VCaP (cell line): ENCODE data around the gene USP20.

Source experiments
- H3K27ac ChIP-seq: fragments of 450-650 bp; 2 replicates; pipeline ENCODE4 v1.5.1; 2017
- TF ChIP-seq, protein P1 (sequence below): fragments of 450-650 bp; conservative IDR thresholded peaks from 2 replicates; pipeline ENCODE4 v1.5.1; 2017; ENCODE audit warnings: mild to moderate bottlenecking, moderate library complexity

Gene USP20

GRCh38 chr9:129858167-129858962 is 23.1 kb downstream of the USP20 start:
- H3K27ac ChIP-seq, result no peak overlapping the region
- TF ChIP-seq, protein P1, sequence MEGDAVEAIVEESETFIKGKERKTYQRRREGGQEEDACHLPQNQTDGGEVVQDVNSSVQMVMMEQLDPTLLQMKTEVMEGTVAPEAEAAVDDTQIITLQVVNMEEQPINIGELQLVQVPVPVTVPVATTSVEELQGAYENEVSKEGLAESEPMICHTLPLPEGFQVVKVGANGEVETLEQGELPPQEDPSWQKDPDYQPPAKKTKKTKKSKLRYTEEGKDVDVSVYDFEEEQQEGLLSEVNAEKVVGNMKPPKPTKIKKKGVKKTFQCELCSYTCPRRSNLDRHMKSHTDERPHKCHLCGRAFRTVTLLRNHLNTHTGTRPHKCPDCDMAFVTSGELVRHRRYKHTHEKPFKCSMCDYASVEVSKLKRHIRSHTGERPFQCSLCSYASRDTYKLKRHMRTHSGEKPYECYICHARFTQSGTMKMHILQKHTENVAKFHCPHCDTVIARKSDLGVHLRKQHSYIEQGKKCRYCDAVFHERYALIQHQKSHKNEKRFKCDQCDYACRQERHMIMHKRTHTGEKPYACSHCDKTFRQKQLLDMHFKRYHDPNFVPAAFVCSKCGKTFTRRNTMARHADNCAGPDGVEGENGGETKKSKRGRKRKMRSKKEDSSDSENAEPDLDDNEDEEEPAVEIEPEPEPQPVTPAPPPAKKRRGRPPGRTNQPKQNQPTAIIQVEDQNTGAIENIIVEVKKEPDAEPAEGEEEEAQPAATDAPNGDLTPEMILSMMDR, result no peak

DNA sequence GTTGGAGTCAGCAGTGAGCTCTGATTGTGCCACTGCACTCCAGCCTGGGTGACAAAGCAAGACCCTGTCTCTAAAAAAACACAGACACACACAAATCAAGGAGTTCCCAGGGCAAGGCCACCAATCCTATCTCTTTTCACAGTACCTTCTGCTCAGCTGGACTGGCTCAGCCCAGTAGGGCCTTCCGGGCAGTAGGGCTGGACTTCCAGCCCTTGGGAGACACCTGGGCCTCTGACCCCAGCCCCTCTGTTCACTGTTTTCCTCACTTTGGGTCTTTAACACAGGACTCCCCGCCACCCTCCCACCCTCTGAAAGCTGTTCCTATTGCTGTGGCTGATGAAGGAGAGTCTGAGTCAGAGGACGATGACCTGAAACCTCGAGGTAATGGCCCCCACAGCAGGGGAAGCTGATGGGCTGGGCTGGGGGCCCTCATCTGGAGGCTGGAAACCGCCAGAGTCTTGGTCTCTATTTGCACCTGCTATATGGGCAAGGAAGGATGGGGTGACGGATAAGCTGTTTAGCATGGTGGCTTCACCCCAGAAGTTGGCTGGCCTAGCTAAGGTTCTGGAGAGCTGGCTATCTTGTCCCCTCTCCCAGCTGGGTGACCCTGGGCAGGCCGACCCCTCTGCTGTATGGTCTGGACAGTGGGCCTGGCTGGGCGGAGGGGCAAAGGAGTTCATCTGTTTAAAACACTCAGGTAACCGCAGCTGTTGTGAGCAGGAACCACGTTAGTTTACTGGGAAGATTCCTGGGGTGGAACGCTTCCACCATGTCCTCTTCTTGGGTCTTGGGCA is 25.6 kb downstream of the USP20 start:
- TF ChIP-seq, protein P1, result no peak
- H3K27ac ChIP-seq, result no peak overlapping the region

- TF ChIP-seq, protein P1, result no peak
- H3K27ac ChIP-seq, result no peak overlapping the region
Observed at GRCh38 chr9:129861447-129861827, 26.2 kb downstream of the USP20 start.

DNA sequence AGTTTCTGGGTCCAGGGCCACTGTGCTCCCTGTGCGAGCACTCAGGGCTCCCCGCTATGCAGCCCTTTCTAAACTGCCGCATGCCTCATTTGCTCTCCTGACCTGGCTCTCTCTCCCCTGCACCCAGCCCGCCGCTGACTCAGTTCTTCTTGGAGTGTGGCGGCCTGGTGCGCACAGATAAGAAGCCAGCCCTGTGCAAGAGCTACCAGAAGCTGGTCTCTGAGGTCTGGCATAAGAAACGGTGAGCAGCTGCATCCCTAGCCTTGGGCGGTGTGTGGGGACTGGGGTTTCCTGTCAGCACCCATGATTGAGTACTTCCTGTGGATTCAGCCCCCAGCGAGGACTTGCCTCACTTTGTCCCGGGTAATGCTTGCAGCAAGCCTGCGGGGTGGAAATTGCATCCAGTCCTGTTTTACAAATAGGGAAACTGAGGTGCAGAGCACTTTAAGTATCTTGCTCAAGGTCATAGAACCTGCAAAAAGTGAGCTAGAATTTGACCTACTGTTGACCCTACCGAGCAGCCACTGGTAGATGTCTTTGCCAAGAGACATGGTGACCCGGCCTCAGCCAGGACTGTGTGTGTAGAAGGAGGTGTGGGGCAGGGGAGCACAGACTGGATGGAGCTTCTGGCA is 27.9 kb downstream of the USP20 start:
- no peak overlapping the region for H3K27ac ChIP-seq
- TF ChIP-seq, protein P1, result no peak

DNA sequence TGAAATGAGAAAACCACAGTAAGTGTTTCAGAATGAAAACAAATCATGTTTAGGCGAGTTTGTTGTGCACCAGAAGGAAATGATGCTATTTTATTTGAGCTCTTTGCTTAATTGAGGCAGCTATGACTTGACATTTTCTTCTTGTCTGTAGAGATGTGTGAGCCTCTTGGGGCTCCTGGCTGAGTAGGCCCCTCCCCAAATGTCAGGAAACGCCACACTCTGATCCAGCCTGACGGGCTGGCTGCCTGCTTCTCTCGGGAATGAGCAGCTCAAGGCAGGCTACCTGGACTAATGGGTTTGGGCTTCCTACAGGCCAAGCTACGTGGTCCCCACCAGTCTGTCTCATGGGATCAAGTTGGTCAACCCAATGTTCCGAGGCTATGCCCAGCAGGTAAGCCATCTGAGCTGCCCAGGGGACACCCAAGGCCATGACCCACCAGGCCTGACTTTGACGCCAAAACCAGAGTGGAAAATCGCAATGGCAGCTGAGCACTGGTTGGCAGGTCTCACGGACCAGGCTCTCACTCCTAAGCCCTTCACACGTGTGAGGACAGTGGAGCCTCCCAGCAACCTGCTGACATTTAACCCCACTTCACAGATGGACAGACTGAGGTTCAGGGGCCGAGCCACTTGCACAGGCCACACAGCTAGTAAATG is 29.9 kb downstream of the USP20 start:
- no peak overlapping the region for H3K27ac ChIP-seq
- TF ChIP-seq, protein P1, result no peak

- H3K27ac ChIP-seq, result no peak overlapping the region
- TF ChIP-seq, protein P1, result no peak
Observed at GRCh38 chr9:129865668-129866320, 30.5 kb downstream of the USP20 start.
